Neuronal stem cell (in vitro differentiated cells): ENCODE measurements around the gene UPK1A.

Source experiments
- DNase-seq: peaks from one replicate; pipeline ENCODE4 v3.0.0-alpha.2; 2013; ENCODE audit warnings: low spot score
- H2AFZ ChIP-seq: one replicate; pipeline ENCODE4 v1.6.1; 2013; ENCODE audit warnings: mild to moderate bottlenecking, low read length, inconsistent platforms
- H2AK5ac ChIP-seq: 2 replicates; pipeline ENCODE4 v1.6.1; 2013; ENCODE audit warnings: low read depth, mild to moderate bottlenecking, inconsistent platforms, low read length, moderate library complexity, mixed read lengths
- H2BK120ac ChIP-seq: 2 replicates; pipeline ENCODE4 v1.6.1; 2013; ENCODE audit warnings: low read depth, mild to moderate bottlenecking, inconsistent platforms, low read length, moderate library complexity, mixed read lengths
- H2BK12ac ChIP-seq: one replicate; pipeline ENCODE4 v1.6.1; 2013; ENCODE audit warnings: low read length, inconsistent platforms
- H2BK15ac ChIP-seq: 2 replicates; pipeline ENCODE4 v1.6.1; 2013; ENCODE audit warnings: mild to moderate bottlenecking, low read length, inconsistent platforms, mixed read lengths
- H2BK5ac ChIP-seq: one replicate; pipeline ENCODE4 v1.6.1; 2013; ENCODE audit warnings: inconsistent platforms, mild to moderate bottlenecking, low read length, moderate library complexity
- H3K14ac ChIP-seq: one replicate; pipeline ENCODE4 v1.6.1; 2013; ENCODE audit warnings: low read length, inconsistent platforms
- H3K18ac ChIP-seq: 2 replicates; pipeline ENCODE4 v1.6.1; 2013; ENCODE audit warnings: low read length, inconsistent platforms
- H3K23ac ChIP-seq: 2 replicates; pipeline ENCODE4 v1.6.1; 2013; ENCODE audit warnings: low read depth, mild to moderate bottlenecking, mixed read lengths, low read length, inconsistent platforms; ENCODE audit not compliant: poor library complexity
- H3K27ac ChIP-seq: replicated peaks from 3 replicates; pipeline ENCODE4 v1.5.1; 2013; ENCODE audit warnings: low read length, inconsistent platforms
- H3K27me3 ChIP-seq, 3 experiments: 2 replicates each; pipeline ENCODE4 v1.6.1; 2013; ENCODE audit warnings: low read length in 3 of 3, mild to moderate bottlenecking in 2 of 3, inconsistent platforms in 1 of 3, low read depth in 1 of 3, mixed read lengths in 1 of 3, moderate library complexity in 1 of 3; ENCODE audit not compliant: control insufficient read depth in 3 of 3, insufficient read depth in 3 of 3
- H3K36me3 ChIP-seq, 2 donors: replicated peaks in 1 of 2; 2 replicates each; pipeline ENCODE4 v1.6.1; 2013; ENCODE audit warnings: low read length in 2 of 2; ENCODE audit not compliant: control insufficient read depth in 2 of 2, insufficient read depth in 2 of 2
- H3K4ac ChIP-seq: 2 replicates; pipeline ENCODE4 v1.6.1; 2013; ENCODE audit warnings: inconsistent platforms, mild to moderate bottlenecking, low read length, moderate library complexity
- H3K4me1 ChIP-seq, 2 donors: 1 replicate in 1 of 2; 2 replicates in 1 of 2; pipeline ENCODE4 v1.6.1; 2013; ENCODE audit warnings: low read length in 2 of 2, low read depth in 1 of 2; ENCODE audit not compliant: control insufficient read depth in 2 of 2, insufficient read depth in 1 of 2
- H3K4me2 ChIP-seq: one replicate; pipeline ENCODE4 v1.6.1; 2013; ENCODE audit warnings: mild to moderate bottlenecking, low read length, inconsistent platforms; ENCODE audit not compliant: insufficient read depth, poor library complexity, severe bottlenecking
- H3K4me3 ChIP-seq, 2 donors: 2 replicates each; pipeline ENCODE4 v1.5.1; 2013; ENCODE audit warnings: low read length in 2 of 2, mild to moderate bottlenecking in 2 of 2, inconsistent platforms in 1 of 2, moderate library complexity in 1 of 2
- H3K79me1 ChIP-seq: one replicate; pipeline ENCODE4 v1.6.1; 2013; ENCODE audit warnings: low read depth, mild to moderate bottlenecking, inconsistent platforms, low read length, moderate library complexity
- H3K9ac ChIP-seq: one replicate; pipeline ENCODE4 v1.6.1; 2013; ENCODE audit warnings: mild to moderate bottlenecking, low read depth, low read length, inconsistent platforms; ENCODE audit not compliant: poor library complexity
- H3K9me3 ChIP-seq, 2 donors: replicated peaks in 1 of 2; 2 replicates each; pipeline versions ENCODE3 to v1.6.1; 2013; ENCODE audit warnings: low read length in 2 of 2, mild to moderate bottlenecking in 2 of 2, inconsistent platforms in 1 of 2, low read depth in 1 of 2, mixed read lengths in 1 of 2, moderate library complexity in 1 of 2; ENCODE audit not compliant: control insufficient read depth in 2 of 2, insufficient read depth in 1 of 2
- H4K8ac ChIP-seq: one replicate; pipeline ENCODE4 v1.6.1; 2013; ENCODE audit warnings: low read depth, mild to moderate bottlenecking, inconsistent platforms, low read length, moderate library complexity
- H4K91ac ChIP-seq: one replicate; pipeline ENCODE4 v1.6.1; 2013; ENCODE audit warnings: low read length, low read depth, mild to moderate bottlenecking, inconsistent platforms; ENCODE audit not compliant: poor library complexity
- WGBS, 2 donors: extraction: QIAGEN DNeasy Blood & Tissue Kit; methylation state at CpG; one replicate each; pipeline ENCODE4 v1.1.7; 2013; ENCODE audit warnings: missing lambda C conversion rate in 2 of 2, mixed read lengths in 1 of 2; ENCODE audit not compliant: insufficient read length in 2 of 2, insufficient replicate concordance in 1 of 2; ENCODE audit errors: extremely low coverage in 2 of 2; 5-methylcytosine and 5-hydroxymethylcytosine counted together

Gene UPK1A

GRCh38 chr19:35665157-35665556 is 1.2 kb upstream of the UPK1A start:
- H4K91ac ChIP-seq: no peak overlapping the region
- H2BK15ac ChIP-seq: no peak overlapping the region
- peak overlapping the region; percentile 41 for H2BK12ac ChIP-seq
- no peak for DNase-seq
- peak overlapping the region; percentile 4 for H3K14ac ChIP-seq
- no peaks in the 10 kb centered on the region for H3K4me1 ChIP-seq
- H2AK5ac ChIP-seq: no peak overlapping the region
- H3K9me3 ChIP-seq: no peaks in the 10 kb centered on the region
- H3K4me2 ChIP-seq: no peak overlapping the region
- peaks cover 0 to 35% of the 10 kb centered on the region in 2 donors for H3K36me3 ChIP-seq
- peak overlapping the region; percentile 0 for H2BK5ac ChIP-seq
- no peak overlapping the region for H3K27ac ChIP-seq
- no CpG with 5 or more reads among the region's 24 CpGs for WGBS, 2 donors
- H3K18ac ChIP-seq: no peak overlapping the region
- H2AFZ ChIP-seq: no peak overlapping the region
- H3K9ac ChIP-seq: no peak overlapping the region
- H4K8ac ChIP-seq: peak overlapping the region; percentile 4
- no peak overlapping the region for H2BK120ac ChIP-seq
- no peaks in the 10 kb centered on the region for H3K27me3 ChIP-seq
- H3K23ac ChIP-seq: no peak overlapping the region
- no peak overlapping the region for H3K4me3 ChIP-seq
- no peaks in the 10 kb centered on the region for H3K79me1 ChIP-seq
- no peak overlapping the region for H3K4ac ChIP-seq

GRCh38 chr19:35665604-35666003 is 713 bp upstream of the UPK1A start:
- no peak for DNase-seq
- Histone ChIP-seq H2AFZ (no peak overlapping the region), H3K4me3 (no peak overlapping the region), H2AK5ac (peak overlapping the region; percentile 52), H3K9me3 (no peaks in the 10 kb centered on the region), H3K4ac (no peak overlapping the region), H3K23ac (no peak overlapping the region), H2BK15ac (no peak overlapping the region), H3K9ac (no peak overlapping the region), H3K18ac (peak overlapping the region; percentile 52), H3K79me1 (no peaks in the 10 kb centered on the region), H2BK12ac (no peak overlapping the region), H2BK120ac (no peak overlapping the region), H3K27me3 (no peaks in the 10 kb centered on the region), H3K36me3 (peaks cover 0 to 32% of the 10 kb centered on the region in 2 donors), H3K4me2 (no peak overlapping the region), H2BK5ac (no peak overlapping the region), H3K14ac (no peak overlapping the region), H3K27ac (no peak overlapping the region), H4K8ac (peak overlapping the region; percentile 4), H4K91ac (no peak overlapping the region), H3K4me1 (no peaks in the 10 kb centered on the region)
- WGBS, 2 donors: no CpG with 5 or more reads among the region's 7 CpGs

DNA sequence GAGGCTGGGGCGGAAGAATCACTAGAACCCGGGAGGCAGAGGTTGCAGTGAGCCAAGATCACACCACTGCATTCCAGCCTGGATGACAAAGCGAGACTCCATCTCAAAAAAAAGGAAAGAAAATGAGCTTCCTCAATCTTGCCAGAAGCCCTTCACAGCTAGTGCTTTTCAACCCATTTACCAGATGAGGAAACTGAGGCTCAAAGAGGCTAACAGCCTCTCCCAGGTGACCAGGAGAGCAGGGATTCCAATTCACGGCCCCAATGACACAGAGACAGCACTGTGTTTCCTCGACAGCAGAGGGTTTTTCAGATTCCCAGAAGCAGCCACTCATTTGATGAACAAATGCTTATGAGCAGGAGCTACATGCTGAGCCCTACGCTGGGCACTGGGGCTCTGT is 3.2 kb downstream of the UPK1A start:
- no peak for DNase-seq

GRCh38 chr19:35669974-35670373 is 3.7 kb downstream of the UPK1A start:
- H3K23ac ChIP-seq: peak overlapping the region; percentile 80
- no peak overlapping the region for H3K14ac ChIP-seq
- no peak overlapping the region for H3K9ac ChIP-seq
- WGBS, 2 donors: no CpG with 5 or more reads among the region's 4 CpGs
- peak overlapping the region; percentile 94 for H2AK5ac ChIP-seq
- H3K36me3 ChIP-seq: no peaks in the 10 kb centered on the region
- H2BK15ac ChIP-seq: no peak overlapping the region
- H3K9me3 ChIP-seq: peaks cover 0 to 3% of the 10 kb centered on the region in 2 donors
- H3K79me1 ChIP-seq: no peaks in the 10 kb centered on the region
- no peak for DNase-seq
- H3K4me3 ChIP-seq: peak overlapping the region in 1 of 2 donors; percentile 16
- no peak overlapping the region for H2BK120ac ChIP-seq
- peak overlapping the region; percentile 17 for H3K18ac ChIP-seq
- peak overlapping the region; percentile 82 for H2BK12ac ChIP-seq
- H2BK5ac ChIP-seq: no peak overlapping the region
- no peak overlapping the region for H4K8ac ChIP-seq
- H3K4me1 ChIP-seq: peaks cover 0 to 5% of the 10 kb centered on the region in 2 donors
- no peak overlapping the region for H3K4me2 ChIP-seq
- no peak overlapping the region for H3K4ac ChIP-seq
- H3K27ac ChIP-seq: no peak overlapping the region
- no peak overlapping the region for H4K91ac ChIP-seq
- no peak overlapping the region for H2AFZ ChIP-seq
- peaks cover 0 to 15% (median 10%) of the 10 kb centered on the region in 3 experiments for H3K27me3 ChIP-seq

More for the DNA sequence above, 3.2 kb downstream of the UPK1A start:
- H4K8ac ChIP-seq: no peak overlapping the region
- no peaks in the 10 kb centered on the region for H3K36me3 ChIP-seq
- peaks cover 0 to 5% of the 10 kb centered on the region in 2 donors for H3K4me1 ChIP-seq
- peak overlapping the region; percentile 94 for H2AK5ac ChIP-seq
- no peak overlapping the region for H3K9ac ChIP-seq
- H2AFZ ChIP-seq: no peak overlapping the region
- no peak overlapping the region for H3K4me3 ChIP-seq
- no peaks in the 10 kb centered on the region for H3K79me1 ChIP-seq
- H3K14ac ChIP-seq: no peak overlapping the region
- H3K27ac ChIP-seq: no peak overlapping the region
- no peak overlapping the region for H2BK120ac ChIP-seq
- H3K27me3 ChIP-seq: peaks cover 0 to 15% (median 10%) of the 10 kb centered on the region in 3 experiments
- H3K18ac ChIP-seq: no peak overlapping the region
- no peak overlapping the region for H3K23ac ChIP-seq
- H2BK5ac ChIP-seq: no peak overlapping the region
- no peak overlapping the region for H2BK15ac ChIP-seq
- H3K4ac ChIP-seq: no peak overlapping the region
- H4K91ac ChIP-seq: no peak overlapping the region
- H3K4me2 ChIP-seq: no peak overlapping the region
- peak overlapping the region; percentile 82 for H2BK12ac ChIP-seq
- H3K9me3 ChIP-seq: peaks cover 0 to 3% of the 10 kb centered on the region in 2 donors
- no CpG with 5 or more reads among the region's 6 CpGs for WGBS, 2 donors
